Osteoblast (primary cell): ENCODE data around the gene ACSL3. TPM values are rescaled to one million over a fixed set of nuclear protein-coding genes. Genes with fewer than 3 reads are reported as not detected.

Experiments used
- DNase-seq: peaks from one replicate; pipeline ENCODE4 v3.0.0; 2011; ENCODE audit warnings: low spot score, mixed read lengths; ENCODE audit not compliant: insufficient read length; ENCODE audit errors: missing footprints
- H2AFZ ChIP-seq: 2 replicates; pipeline ENCODE4 v1.6.0; 2011; ENCODE audit warnings: mild to moderate bottlenecking, low read length
- H3K27ac ChIP-seq: 2 replicates; pipeline ENCODE4 v1.5.1; 2011; ENCODE audit warnings: mild to moderate bottlenecking, low read depth, low read length, moderate library complexity
- H3K27me3 ChIP-seq: 2 replicates; pipeline ENCODE4 v1.6.0; 2012; ENCODE audit warnings: mild to moderate bottlenecking, control low read depth, inconsistent platforms, low read length, moderate library complexity; ENCODE audit not compliant: insufficient read depth
- H3K36me3 ChIP-seq: 2 replicates; pipeline ENCODE4 v1.5.1; 2011; ENCODE audit warnings: mild to moderate bottlenecking, low read length, control low read depth, moderate library complexity; ENCODE audit not compliant: insufficient read depth
- H3K4me1 ChIP-seq: 2 replicates; pipeline ENCODE4 v1.5.1; 2011; ENCODE audit warnings: mild to moderate bottlenecking, low read length, control low read depth, moderate library complexity; ENCODE audit not compliant: insufficient read depth
- H3K4me2 ChIP-seq: 2 replicates; pipeline ENCODE4 v1.6.0; 2011; ENCODE audit warnings: mild to moderate bottlenecking, low read length; ENCODE audit not compliant: insufficient read depth
- H3K4me3 ChIP-seq: fragments of 200-600 bp; sonication (generic); 3 replicates; pipeline ENCODE4 v1.5.1; 2012; ENCODE audit warnings: mild to moderate bottlenecking, low read length, inconsistent platforms; ENCODE audit not compliant: insufficient read depth
- H3K79me2 ChIP-seq: 2 replicates; pipeline ENCODE4 v1.6.0; 2012; ENCODE audit warnings: mild to moderate bottlenecking, low read length, control low read depth, inconsistent platforms; ENCODE audit not compliant: insufficient read depth
- H3K9me3 ChIP-seq: 2 replicates; pipeline ENCODE4 v1.5.1; 2011; ENCODE audit warnings: low read depth, low read length, control low read depth
- H4K20me1 ChIP-seq: 2 replicates; pipeline ENCODE4 v1.6.0; 2012; ENCODE audit warnings: mild to moderate bottlenecking, low read length, control low read depth; ENCODE audit not compliant: insufficient read depth
- total RNA-seq: library from RNA; depleted of rRNA; stranded (reverse); fragments of >200 nt; gene quantifications from 2 replicates; pipeline ENCODE4 v1.2.3, GENCODE V29; 2012
- TF ChIP-seq, protein P1 (sequence below): IDR thresholded peaks from 2 replicates; pipeline ENCODE4 v1.5.1; 2011; ENCODE audit warnings: mild to moderate bottlenecking, low read depth, low read length, moderate library complexity; ENCODE audit errors: extremely low read depth

The ACSL3 gene
- total RNA-seq, 1 donor = 166 TPM

DNA sequence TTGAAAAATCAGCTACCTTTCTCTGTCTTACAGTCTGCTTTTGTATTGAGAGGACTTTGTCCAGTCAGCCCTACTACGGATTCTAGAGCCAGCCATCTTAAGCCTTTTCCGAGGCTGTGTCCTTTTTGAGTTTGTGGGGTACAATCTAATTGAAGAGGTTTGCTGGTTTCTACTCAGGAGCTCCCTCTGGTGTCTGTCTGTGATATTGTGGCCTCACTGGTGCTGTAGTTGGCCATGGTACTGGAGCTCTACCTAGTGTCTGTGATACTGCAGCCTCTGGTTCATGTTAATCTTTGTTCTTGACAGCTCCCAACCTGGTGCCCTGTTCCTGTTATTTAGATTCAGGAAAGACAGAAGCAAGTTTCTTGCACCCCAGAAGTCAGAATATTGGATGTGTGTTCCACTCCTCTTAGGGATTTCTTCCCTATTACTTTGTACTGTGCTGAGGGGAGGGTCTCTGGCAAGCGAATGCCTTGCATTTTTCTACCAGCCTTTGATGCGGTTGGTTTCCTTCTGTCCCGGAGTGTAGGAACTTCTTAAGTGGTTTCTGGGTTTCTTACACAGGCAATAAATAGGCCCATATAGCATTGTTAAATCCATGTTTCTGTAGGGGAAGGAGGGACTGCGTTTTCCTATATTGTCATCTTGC is 78.5 kb downstream of the ACSL3 start:
- Histone ChIP-seq H3K9me3 (no peaks in the 10 kb centered on the region), H4K20me1 (peaks cover 7% of the 10 kb centered on the region), H3K79me2 (peaks cover 12% of the 10 kb centered on the region), H3K4me1 (peaks cover 28% of the 10 kb centered on the region), H3K36me3 (peaks cover 3% of the 10 kb centered on the region), H2AFZ (no peak overlapping the region), H3K4me2 (peak overlapping the region; percentile 10), H3K4me3 (no peak overlapping the region), H3K27me3 (no peaks in the 10 kb centered on the region), H3K27ac (no peak overlapping the region)
- TF ChIP-seq, protein P1, sequence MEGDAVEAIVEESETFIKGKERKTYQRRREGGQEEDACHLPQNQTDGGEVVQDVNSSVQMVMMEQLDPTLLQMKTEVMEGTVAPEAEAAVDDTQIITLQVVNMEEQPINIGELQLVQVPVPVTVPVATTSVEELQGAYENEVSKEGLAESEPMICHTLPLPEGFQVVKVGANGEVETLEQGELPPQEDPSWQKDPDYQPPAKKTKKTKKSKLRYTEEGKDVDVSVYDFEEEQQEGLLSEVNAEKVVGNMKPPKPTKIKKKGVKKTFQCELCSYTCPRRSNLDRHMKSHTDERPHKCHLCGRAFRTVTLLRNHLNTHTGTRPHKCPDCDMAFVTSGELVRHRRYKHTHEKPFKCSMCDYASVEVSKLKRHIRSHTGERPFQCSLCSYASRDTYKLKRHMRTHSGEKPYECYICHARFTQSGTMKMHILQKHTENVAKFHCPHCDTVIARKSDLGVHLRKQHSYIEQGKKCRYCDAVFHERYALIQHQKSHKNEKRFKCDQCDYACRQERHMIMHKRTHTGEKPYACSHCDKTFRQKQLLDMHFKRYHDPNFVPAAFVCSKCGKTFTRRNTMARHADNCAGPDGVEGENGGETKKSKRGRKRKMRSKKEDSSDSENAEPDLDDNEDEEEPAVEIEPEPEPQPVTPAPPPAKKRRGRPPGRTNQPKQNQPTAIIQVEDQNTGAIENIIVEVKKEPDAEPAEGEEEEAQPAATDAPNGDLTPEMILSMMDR = peak; percentile 93
- DNase-seq = no peak

- TF ChIP-seq, protein P1 = no peak
- Histone ChIP-seq H3K4me3 (no peak overlapping the region), H3K79me2 (peaks cover 12% of the 10 kb centered on the region), H3K4me2 (no peak overlapping the region), H3K27me3 (no peaks in the 10 kb centered on the region), H3K36me3 (no peaks in the 10 kb centered on the region), H3K9me3 (no peaks in the 10 kb centered on the region), H2AFZ (no peak overlapping the region), H3K4me1 (peaks cover 34% of the 10 kb centered on the region), H3K27ac (no peak overlapping the region), H4K20me1 (peaks cover 7% of the 10 kb centered on the region)
- no peak for DNase-seq
These were observed 79.1 kb downstream of the ACSL3 start for GRCh38 chr2:222939979-222940378.

DNA sequence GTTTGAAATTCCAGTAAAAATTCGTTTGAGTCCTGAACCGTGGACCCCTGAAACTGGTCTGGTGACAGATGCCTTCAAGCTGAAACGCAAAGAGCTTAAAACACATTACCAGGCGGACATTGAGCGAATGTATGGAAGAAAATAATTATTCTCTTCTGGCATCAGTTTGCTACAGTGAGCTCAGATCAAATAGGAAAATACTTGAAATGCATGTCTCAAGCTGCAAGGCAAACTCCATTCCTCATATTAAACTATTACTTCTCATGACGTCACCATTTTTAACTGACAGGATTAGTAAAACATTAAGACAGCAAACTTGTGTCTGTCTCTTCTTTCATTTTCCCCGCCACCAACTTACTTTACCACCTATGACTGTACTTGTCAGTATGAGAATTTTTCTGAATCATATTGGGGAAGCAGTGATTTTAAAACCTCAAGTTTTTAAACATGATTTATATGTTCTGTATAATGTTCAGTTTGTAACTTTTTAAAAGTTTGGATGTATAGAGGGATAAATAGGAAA is 80.7 kb downstream of the ACSL3 start:
- Histone ChIP-seq H3K4me3 (no peak overlapping the region), H3K9me3 (no peaks in the 10 kb centered on the region), H3K79me2 (peaks cover 12% of the 10 kb centered on the region), H3K27me3 (no peaks in the 10 kb centered on the region), H3K4me1 (peaks cover 39% of the 10 kb centered on the region), H3K4me2 (no peak overlapping the region), H2AFZ (no peak overlapping the region), H3K36me3 (no peaks in the 10 kb centered on the region), H3K27ac (peak overlapping the region; percentile 29), H4K20me1 (peaks cover 7% of the 10 kb centered on the region)
- TF ChIP-seq, protein P1 = no peak
- no peak for DNase-seq

- Histone ChIP-seq H3K9me3 (no peaks in the 10 kb centered on the region), H3K4me2 (no peak overlapping the region), H3K79me2 (peaks cover 12% of the 10 kb centered on the region), H3K27me3 (no peaks in the 10 kb centered on the region), H4K20me1 (peaks cover 7% of the 10 kb centered on the region), H3K36me3 (no peaks in the 10 kb centered on the region), H3K27ac (peak overlapping the region; percentile 69), H3K4me3 (no peak overlapping the region), H2AFZ (no peak overlapping the region), H3K4me1 (peaks cover 39% of the 10 kb centered on the region)
- DNase-seq = no peak
- TF ChIP-seq, protein P1 = no peak
These were observed 81.7 kb downstream of the ACSL3 start for GRCh38 chr2:222942561-222942960.
